ENCODE measurements around the gene SV2B.

SV2B gene

DNA sequence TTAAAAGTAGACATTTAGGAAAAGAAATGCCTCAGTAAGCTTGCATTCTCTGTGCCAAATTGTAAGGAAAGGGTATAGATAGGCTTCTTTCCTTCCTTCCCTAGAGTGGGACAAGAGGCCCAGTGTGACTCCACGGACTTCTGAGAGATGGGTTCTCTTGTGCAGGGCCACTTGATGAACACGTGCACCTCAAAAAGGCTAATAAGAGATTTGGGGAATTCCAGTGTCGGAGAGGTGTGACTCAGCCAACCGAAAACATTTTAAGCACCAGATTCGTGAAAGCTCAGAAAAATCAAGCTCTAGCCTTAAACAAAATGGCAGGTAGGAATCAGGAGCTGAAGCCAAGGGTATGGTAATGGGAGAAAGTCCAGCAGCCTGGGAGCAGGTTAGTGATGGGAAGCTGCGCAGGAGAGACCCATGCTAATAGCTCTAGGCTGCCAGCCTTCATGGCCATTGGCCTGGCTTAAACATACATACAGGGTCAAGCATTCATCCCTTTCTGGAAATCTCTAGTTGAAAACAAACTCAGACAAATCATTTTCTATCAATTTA, 56.2 kb downstream of the SV2B start:
- H3K4me3 ChIP-seq (ENCODE audit: low read depth, low read length): no peak overlapping the region
- DNase-seq (ENCODE audit: low read depth): no peak
- no peak for TF ChIP-seq CTCF (conservative IDR thresholded peaks at IDR 0.05; ENCODE audit: low read depth, low read length)

DNA sequence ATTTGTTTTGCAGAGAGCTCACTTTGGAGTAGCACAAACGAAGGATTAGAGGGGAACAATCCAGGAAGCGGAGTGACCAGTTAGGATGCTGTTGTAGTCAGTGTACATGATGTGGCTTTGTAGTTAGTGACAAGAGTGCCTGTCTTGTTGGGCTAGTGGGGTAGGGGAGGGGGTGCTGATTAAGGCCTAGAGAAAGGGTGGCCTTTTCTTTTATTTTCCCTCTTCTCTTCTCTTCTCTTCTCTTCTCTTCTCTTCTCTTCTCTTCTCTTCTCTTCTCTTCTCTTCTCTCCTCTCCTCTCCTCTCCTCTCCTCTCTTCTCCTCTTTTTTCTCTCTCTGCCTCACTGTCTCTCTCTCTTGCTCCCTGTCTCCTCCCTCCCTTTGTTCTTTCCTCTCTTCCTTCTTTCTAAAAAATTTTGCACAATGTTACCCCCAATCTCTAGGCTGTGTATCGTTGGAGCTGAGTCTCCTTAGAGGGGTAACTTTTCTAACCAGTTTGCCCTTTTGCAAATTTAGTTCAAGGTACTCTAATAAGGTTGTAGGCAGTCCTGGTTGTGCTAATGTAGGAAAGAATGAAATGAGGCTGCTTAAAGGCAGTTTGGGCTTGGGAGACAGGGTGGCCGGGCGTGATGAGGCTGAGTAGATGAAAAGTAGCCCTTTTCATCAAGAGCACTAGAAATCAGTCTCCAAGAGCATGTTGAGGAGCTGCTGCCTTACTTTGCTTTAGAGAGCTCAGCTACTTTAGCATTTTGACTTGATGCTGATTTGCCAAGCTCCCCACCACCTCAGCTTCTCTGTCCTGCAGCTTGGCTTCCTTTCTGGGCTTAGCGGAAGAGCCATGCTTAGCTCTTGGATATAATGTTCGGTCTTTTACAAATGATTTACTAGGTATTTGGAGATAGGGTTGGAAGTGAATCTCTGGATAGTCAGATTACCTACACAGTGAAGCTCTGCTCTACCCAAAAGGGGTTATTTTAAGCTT, 58.6 kb downstream of the SV2B start:
- TF ChIP-seq CTCF (conservative IDR thresholded peaks at IDR 0.05; ENCODE audit: low read depth, low read length): no peak
- no peak overlapping the region for H3K4me3 ChIP-seq (ENCODE audit: low read depth, low read length)
- no peak for DNase-seq (ENCODE audit: low read depth)

GRCh38 chr15:91165850-91166249, 65.8 kb downstream of the SV2B start:
- no peak overlapping the region for H3K4me3 ChIP-seq (ENCODE audit: low read depth, low read length)
- no peak for DNase-seq (ENCODE audit: low read depth)
- no peak for TF ChIP-seq CTCF (conservative IDR thresholded peaks at IDR 0.05; ENCODE audit: low read depth, low read length)

- no peak overlapping the region for H3K4me3 ChIP-seq (ENCODE audit: low read depth, low read length)
- no peak for DNase-seq (ENCODE audit: low read depth)
- no peak for TF ChIP-seq CTCF (conservative IDR thresholded peaks at IDR 0.05; ENCODE audit: low read depth, low read length)
Measured at GRCh38 chr15:91168457-91168856, 68.4 kb downstream of the SV2B start.

GRCh38 chr15:91171334-91171733, 71.3 kb downstream of the SV2B start:
- TF ChIP-seq CTCF (conservative IDR thresholded peaks at IDR 0.05; ENCODE audit: low read depth, low read length): no peak
- DNase-seq (ENCODE audit: low read depth): no peak
- no peak overlapping the region for H3K4me3 ChIP-seq (ENCODE audit: low read depth, low read length)

GRCh38 chr15:91182101-91182500, 82.0 kb downstream of the SV2B start:
- DNase-seq (ENCODE audit: low read depth): no peak
- H3K4me3 ChIP-seq (ENCODE audit: low read depth, low read length): no peak overlapping the region
- TF ChIP-seq CTCF (conservative IDR thresholded peaks at IDR 0.05; ENCODE audit: low read depth, low read length): no peak
